ENCODE results near the gene MMP25. TPM values are rescaled to one million over a fixed set of nuclear protein-coding genes. Genes with fewer than 3 reads are reported as not detected.

Gene MMP25
- total and polyA plus RNA-seq, 8 donors = 0.28 to 1.6 (median 1.0) TPM

DNA sequence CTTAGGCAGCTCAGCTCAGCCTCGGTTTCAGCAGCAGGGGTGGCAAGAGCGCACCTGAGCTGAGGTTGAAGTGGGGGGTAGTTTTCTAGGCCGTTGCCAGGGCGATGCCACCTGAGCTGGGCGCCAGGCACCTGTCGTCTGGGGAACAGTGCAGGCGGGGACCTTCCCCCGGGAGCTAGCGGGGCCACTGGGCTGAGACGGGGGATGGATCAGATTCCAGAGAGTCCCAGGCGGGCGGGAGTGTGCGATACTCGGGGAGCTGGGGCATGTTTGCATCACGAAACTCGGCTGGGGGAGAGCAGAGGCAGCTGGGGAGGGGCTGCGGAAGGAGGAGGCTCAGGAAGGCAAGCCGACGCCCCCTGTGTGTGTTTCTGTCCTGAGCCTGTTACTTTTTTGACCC lies 34.1 kb upstream of the MMP25 start:
- TF ChIP-seq, protein P1, sequence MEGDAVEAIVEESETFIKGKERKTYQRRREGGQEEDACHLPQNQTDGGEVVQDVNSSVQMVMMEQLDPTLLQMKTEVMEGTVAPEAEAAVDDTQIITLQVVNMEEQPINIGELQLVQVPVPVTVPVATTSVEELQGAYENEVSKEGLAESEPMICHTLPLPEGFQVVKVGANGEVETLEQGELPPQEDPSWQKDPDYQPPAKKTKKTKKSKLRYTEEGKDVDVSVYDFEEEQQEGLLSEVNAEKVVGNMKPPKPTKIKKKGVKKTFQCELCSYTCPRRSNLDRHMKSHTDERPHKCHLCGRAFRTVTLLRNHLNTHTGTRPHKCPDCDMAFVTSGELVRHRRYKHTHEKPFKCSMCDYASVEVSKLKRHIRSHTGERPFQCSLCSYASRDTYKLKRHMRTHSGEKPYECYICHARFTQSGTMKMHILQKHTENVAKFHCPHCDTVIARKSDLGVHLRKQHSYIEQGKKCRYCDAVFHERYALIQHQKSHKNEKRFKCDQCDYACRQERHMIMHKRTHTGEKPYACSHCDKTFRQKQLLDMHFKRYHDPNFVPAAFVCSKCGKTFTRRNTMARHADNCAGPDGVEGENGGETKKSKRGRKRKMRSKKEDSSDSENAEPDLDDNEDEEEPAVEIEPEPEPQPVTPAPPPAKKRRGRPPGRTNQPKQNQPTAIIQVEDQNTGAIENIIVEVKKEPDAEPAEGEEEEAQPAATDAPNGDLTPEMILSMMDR (IDR thresholded peaks at IDR 0.05) = no peak
- Histone ChIP-seq H3K4me1 (peaks cover 25 to 39% (median 33%) of the 10 kb centered on the region in 3 donors), H3K27ac (peak overlapping the region; percentile 22 to 70 (median 50)), H3K27me3 (no peaks in the 10 kb centered on the region), H3K9me3 (no peaks in the 10 kb centered on the region), H3K4me3 (peak overlapping the region in 1 of 4 donors; percentile 20), H3K36me3 (no peaks in the 10 kb centered on the region)
- DNase-seq = peak in 3 of 6 donors; percentile 55 to 74 (median 62)
- FAIRE-seq = no peak
- ATAC-seq = peak; percentile 20 to 54 (median 38)
- WGBS, 2 donors = 12 to 22% methylated on average over 19 of the region's 19 CpGs
- intact Hi-C loops (cut with DNase I) = no loop called here

DNA sequence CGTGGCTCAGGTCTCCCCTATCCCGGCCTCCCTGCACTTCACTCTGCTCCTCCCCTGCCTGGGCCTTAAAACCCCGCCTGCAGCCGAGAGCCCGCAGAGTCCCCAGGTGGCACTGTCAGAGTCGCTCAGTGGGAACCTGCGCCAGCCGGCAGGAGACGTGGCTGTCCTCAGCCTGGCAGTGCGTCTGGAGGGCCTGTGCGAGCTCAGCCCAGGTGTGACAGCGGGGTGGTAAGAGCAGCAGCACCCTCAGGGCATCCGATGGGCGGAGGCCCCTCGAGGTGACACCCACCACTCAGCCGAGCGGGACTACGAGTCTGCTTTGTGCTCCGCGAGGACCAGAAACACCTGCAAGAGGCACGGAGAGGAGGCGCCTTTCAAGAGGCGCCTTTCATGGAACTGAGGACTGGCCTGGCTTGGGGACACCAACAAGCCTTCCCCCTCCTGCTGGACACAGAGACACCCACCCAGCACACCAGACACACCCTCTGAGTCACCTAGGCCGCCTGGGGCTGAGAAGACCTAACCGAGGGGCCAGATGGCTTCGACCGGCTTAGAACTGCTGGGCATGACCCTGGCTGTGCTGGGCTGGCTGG lies 33.4 kb upstream of the MMP25 start, which contains the start of gene CLDN9:
TSS of gene CLDN9 (plus strand) at position 96 of the 593 bp plus-strand sequence. CDS start at position 536, 440 bp downstream.
- DNase-seq (peak in 5 of 6 donors; percentile 73 to 91 (median 83)), FAIRE-seq (no peak), ATAC-seq (peak; percentile 64 to 82 (median 78))
- Histone ChIP-seq H3K27ac (peak within 1 kb of the TSS; percentile 22 to 70 (median 50)), H3K4me3 (peak within 1 kb of the TSS in 1 of 4 donors; percentile 20), H3K4me1 (peaks cover 19 to 32% (median 26%) of the 10 kb centered on the region in 3 donors), H3K36me3 (no peaks in the 10 kb centered on the region), H3K9me3 (no peaks in the 10 kb centered on the region), H3K27me3 (no peaks in the 10 kb centered on the region)
- intact Hi-C loops (cut with DNase I) = no loop called here
- TF ChIP-seq, protein P1 (IDR thresholded peaks at IDR 0.05) = no peak
- 34 to 41% methylated on average over 26 to 27 of the region's 27 CpGs for WGBS, 2 donors

DNA sequence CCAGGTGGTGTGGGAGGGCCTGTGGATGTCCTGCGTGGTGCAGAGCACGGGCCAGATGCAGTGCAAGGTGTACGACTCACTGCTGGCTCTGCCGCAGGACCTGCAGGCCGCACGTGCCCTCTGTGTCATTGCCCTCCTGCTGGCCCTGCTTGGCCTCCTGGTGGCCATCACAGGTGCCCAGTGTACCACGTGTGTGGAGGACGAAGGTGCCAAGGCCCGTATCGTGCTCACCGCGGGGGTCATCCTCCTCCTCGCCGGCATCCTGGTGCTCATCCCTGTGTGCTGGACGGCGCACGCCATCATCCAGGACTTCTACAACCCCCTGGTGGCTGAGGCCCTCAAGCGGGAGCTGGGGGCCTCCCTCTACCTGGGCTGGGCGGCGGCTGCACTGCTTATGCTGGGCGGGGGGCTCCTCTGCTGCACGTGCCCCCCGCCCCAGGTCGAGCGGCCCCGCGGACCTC lies 32.8 kb upstream of the MMP25 start:
- Histone ChIP-seq H3K4me3 (no peak overlapping the region), H3K36me3 (no peaks in the 10 kb centered on the region), H3K27ac (peak overlapping the region in 2 of 4 donors; percentile 55 to 70), H3K9me3 (no peaks in the 10 kb centered on the region), H3K27me3 (no peaks in the 10 kb centered on the region), H3K4me1 (peaks cover 13 to 31% (median 20%) of the 10 kb centered on the region in 3 donors)
- intact Hi-C loops (cut with DNase I) = no loop called here
- DNase-seq (no peak), FAIRE-seq (no peak), ATAC-seq (no peak)
- 76 to 77% methylated on average over 27 of the region's 27 CpGs for WGBS, 2 donors
- TF ChIP-seq, protein P1 (IDR thresholded peaks at IDR 0.05) = no peak

DNA sequence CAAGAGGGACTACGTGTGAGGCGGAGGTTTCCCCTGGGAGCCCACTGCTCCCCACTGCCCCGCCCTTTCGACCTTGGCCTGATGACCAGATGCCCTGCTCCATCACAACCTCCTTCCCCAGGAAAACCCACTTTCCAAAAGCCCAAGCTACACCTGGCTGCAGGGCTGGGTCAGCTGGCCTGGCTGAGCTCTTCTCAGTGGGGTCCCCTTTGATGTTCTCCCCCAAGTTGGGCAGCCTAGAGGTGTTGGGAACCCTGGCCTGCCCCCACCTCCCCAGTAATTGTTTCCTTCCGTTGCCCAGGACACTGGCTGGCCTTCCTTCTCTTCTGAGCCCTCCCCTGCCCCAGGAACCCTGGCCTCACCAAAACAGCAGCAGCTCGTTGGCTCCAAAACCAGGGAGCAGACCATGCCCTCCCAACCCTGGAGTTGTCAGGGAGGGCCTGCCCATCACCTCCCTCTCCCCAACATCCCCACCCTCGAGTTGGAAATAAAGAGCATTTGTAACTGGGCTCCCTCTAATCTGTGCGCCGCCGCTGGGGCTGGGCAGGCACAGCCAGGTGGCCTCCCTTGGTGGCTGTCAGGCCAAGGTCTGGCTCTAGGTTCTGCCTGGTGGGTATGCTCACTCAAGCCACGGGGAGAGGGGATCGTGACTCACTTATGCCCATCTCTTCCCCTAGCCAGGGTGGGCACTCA lies 32.2 kb upstream of the MMP25 start:
- H3K27me3 ChIP-seq = no peaks in the 10 kb centered on the region
- H3K27ac ChIP-seq = no peak overlapping the region
- no peak for ATAC-seq
- H3K36me3 ChIP-seq = no peaks in the 10 kb centered on the region
- no peak overlapping the region for H3K4me3 ChIP-seq
- no peaks in the 10 kb centered on the region for H3K9me3 ChIP-seq
- DNase-seq = peak in 1 of 6 donors; percentile 64
- TF ChIP-seq, protein P1 (IDR thresholded peaks at IDR 0.05) = no peak
- intact Hi-C loops (cut with DNase I) = no loop called here
- 59 to 61% methylated on average over 12 of the region's 12 CpGs for WGBS, 2 donors
- peaks cover 12 to 27% (median 15%) of the 10 kb centered on the region in 3 donors for H3K4me1 ChIP-seq
- no peak for FAIRE-seq

All from pancreas (tissue), 10 donors.